A549 (cell line): Measurements from ENCODE around the gene CACNA1C.

Source experiments
- CTCF ChIP-seq: fragments of >200 bp; sonication (Bioruptor Twin); formaldehyde crosslinking; IDR thresholded peaks from 3 replicates; pipeline ENCODE4 v1.5.1; 2016
- RFX5 ChIP-seq: fragments of 450-650 bp; IDR thresholded peaks from 2 replicates; pipeline ENCODE4 v1.7.1; 2014; ENCODE audit warnings: antibody characterized with exemption, mild to moderate bottlenecking, moderate library complexity

- TF ChIP-seq CTCF (no peak), RFX5 (no peak)
These were observed 119.9 kb downstream of the CACNA1C start for GRCh38 chr12:2172491-2173214.
